Measurements from ENCODE around the gene COL4A6.

The COL4A6 gene

DNA sequence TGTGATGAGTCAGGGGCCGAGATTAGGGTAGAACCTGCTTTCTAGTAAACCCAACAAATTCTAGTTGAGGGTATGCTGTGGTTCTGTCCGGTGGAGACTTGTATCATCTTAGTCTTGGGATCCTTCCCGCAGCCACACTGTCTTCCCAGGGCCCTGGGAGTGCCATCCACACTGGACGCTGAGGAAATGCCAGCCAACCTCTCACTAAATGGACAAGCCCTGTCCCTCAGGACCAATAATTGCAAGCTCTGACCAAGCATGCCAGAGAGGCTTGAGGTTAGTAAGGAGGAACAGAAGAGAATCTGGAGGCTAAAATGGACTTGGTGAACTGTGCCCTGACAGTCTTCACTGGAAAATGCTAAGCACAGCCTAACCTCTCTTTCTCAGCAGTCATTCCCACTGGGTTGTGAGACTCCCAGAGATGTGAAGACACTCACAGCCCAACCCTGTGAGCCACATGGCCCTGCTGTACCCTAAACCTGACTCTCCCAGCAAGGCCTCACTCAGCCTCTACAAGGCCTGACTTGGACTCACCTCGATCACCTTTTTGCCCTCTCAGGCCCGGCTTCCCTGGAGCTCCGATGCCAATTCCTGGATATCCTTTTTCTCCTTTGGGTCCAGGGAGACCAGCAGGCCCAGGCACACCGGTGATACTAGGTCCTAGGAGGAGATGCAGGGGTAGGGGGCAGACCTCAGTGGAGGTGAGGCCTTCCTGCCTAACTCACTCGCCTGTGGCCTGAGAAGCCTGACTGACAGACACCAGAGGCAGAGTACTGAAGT is 269.1 kb downstream of the COL4A6 start:
- Histone ChIP-seq H3K9me3 (ENCODE audit: insufficient read depth, low read depth, low read length) (no peaks in the 10 kb centered on the region), H3K9me2 (replicated peaks; ENCODE audit: low read depth, low read length) (no peaks in the 10 kb centered on the region), H3K4me1 (ENCODE audit: insufficient read depth, low read length, poor library complexity, severe bottlenecking) (no peaks in the 10 kb centered on the region), H3K4me2 (ENCODE audit: low read depth, low read length, poor library complexity, severe bottlenecking) (no peak overlapping the region), H3K27me3 (ENCODE audit: insufficient read depth, low read length, poor library complexity, severe bottlenecking) (no peaks in the 10 kb centered on the region), H2AFZ (ENCODE audit: low read length) (no peak overlapping the region), H3K79me2 (ENCODE audit: insufficient read depth, low read length) (no peaks in the 10 kb centered on the region), H3K4me3 (ENCODE audit: low read length, poor library complexity, severe bottlenecking) (no peak overlapping the region), H3F3A (ENCODE audit: low read depth) (no peaks in the 10 kb centered on the region), H4K20me1 (ENCODE audit: insufficient read depth, low read length, poor library complexity, severe bottlenecking) (no peaks in the 10 kb centered on the region), H3K9ac (ENCODE audit: low read depth, low read length, poor library complexity, severe bottlenecking) (no peak overlapping the region), H3K36me3 (ENCODE audit: insufficient read depth, low read length) (no peaks in the 10 kb centered on the region)
- TF ChIP-seq EZH2phosphoT487 (IDR thresholded peaks at IDR 0.05; ENCODE audit: borderline replicate concordance): no peak
- TF ChIP-seq, protein P1, sequence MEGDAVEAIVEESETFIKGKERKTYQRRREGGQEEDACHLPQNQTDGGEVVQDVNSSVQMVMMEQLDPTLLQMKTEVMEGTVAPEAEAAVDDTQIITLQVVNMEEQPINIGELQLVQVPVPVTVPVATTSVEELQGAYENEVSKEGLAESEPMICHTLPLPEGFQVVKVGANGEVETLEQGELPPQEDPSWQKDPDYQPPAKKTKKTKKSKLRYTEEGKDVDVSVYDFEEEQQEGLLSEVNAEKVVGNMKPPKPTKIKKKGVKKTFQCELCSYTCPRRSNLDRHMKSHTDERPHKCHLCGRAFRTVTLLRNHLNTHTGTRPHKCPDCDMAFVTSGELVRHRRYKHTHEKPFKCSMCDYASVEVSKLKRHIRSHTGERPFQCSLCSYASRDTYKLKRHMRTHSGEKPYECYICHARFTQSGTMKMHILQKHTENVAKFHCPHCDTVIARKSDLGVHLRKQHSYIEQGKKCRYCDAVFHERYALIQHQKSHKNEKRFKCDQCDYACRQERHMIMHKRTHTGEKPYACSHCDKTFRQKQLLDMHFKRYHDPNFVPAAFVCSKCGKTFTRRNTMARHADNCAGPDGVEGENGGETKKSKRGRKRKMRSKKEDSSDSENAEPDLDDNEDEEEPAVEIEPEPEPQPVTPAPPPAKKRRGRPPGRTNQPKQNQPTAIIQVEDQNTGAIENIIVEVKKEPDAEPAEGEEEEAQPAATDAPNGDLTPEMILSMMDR (conservative IDR thresholded peaks at IDR 0.05; ENCODE audit: low read length): no peak

DNA sequence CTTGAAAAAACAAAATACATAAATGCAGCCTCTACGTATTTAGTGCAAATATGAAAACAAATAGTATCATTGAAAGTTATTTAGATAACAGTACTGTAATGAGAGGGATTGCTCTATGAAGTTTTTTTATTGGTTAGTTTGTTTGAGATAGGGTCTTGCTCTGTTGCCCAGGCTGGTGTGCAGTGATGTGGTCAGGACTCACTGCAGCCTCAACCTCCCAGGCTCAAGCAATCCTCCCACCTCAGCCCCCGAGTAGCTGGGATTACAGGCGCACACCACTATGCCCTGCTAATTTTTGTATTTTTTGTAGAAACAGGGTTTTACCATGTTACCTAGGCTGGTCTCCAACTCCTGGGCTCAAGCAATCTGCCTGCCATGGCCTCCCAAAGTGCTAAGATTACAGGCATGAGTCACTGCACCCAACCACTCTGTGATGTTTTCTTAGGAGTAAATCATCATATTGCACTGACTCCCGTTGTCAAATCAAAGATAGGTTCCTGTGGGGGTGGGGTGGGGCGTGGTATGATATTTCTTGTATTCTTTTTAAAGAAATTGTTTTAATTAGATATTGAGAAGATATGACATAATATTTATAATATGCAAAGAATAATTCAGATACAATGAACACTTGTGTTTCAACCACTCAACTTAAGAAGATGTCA is 270.9 kb downstream of the COL4A6 start:
- Histone ChIP-seq H3K4me2 (ENCODE audit: low read depth, low read length, poor library complexity, severe bottlenecking) (no peak overlapping the region), H3K9ac (ENCODE audit: low read depth, low read length, poor library complexity, severe bottlenecking) (no peak overlapping the region), H3K4me1 (ENCODE audit: insufficient read depth, low read length, poor library complexity, severe bottlenecking) (no peaks in the 10 kb centered on the region), H3K9me3 (ENCODE audit: insufficient read depth, low read depth, low read length) (no peaks in the 10 kb centered on the region), H3K4me3 (ENCODE audit: low read length, poor library complexity, severe bottlenecking) (no peak overlapping the region), H2AFZ (ENCODE audit: low read length) (no peak overlapping the region), H3K36me3 (ENCODE audit: insufficient read depth, low read length) (no peaks in the 10 kb centered on the region), H3K79me2 (ENCODE audit: insufficient read depth, low read length) (no peaks in the 10 kb centered on the region), H4K20me1 (ENCODE audit: insufficient read depth, low read length, poor library complexity, severe bottlenecking) (no peaks in the 10 kb centered on the region), H3K27me3 (ENCODE audit: insufficient read depth, low read length, poor library complexity, severe bottlenecking) (no peaks in the 10 kb centered on the region), H3F3A (ENCODE audit: low read depth) (no peaks in the 10 kb centered on the region), H3K9me2 (replicated peaks; ENCODE audit: low read depth, low read length) (no peaks in the 10 kb centered on the region)
- TF ChIP-seq EZH2phosphoT487 (IDR thresholded peaks at IDR 0.05; ENCODE audit: borderline replicate concordance): no peak
- TF ChIP-seq, protein P1 (conservative IDR thresholded peaks at IDR 0.05; ENCODE audit: low read length): no peak

DNA sequence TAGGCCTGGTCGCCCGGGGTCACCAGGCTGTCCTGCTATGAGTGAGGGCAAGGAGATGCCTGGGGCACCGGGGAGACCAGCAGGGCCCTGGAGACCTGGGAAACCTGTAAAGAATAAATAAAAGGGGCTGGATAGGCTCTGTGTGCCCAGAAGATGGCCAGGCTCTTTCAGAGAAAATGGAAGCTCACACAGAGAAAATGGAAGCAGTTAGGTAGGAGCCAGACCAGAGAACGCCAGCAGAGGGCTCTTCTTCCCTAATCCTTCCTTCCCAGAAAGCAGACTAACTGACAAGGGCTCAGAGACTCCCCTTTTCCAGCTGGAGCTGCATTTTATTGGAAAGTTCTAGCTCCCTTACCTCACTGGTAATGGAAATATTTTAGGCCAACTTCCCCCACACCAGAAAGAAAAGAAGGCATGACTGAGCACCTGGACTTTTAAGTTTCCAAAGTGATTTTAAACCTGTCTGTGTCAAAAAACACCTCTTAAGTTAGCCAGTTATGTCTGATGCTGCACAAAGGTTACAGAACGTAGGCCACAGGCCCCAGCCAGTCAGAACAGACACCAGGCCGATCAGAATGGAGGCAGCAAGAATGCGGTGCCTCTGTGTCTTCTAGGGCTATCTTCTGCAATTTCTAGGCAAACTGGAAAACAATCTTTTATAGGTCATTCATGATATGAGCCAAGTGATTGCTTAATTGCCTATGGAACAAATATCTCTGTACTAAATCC is 272.7 kb downstream of the COL4A6 start:
- no peak overlapping the region for H3K4me2 ChIP-seq (ENCODE audit: low read depth, low read length, poor library complexity, severe bottlenecking)
- H3F3A ChIP-seq (ENCODE audit: low read depth): no peaks in the 10 kb centered on the region
- no peak overlapping the region for H3K9ac ChIP-seq (ENCODE audit: low read depth, low read length, poor library complexity, severe bottlenecking)
- no peaks in the 10 kb centered on the region for H3K9me3 ChIP-seq (ENCODE audit: insufficient read depth, low read depth, low read length)
- no peaks in the 10 kb centered on the region for H3K79me2 ChIP-seq (ENCODE audit: insufficient read depth, low read length)
- H3K4me1 ChIP-seq (ENCODE audit: insufficient read depth, low read length, poor library complexity, severe bottlenecking): no peaks in the 10 kb centered on the region
- H2AFZ ChIP-seq (ENCODE audit: low read length): peak overlapping the region; percentile 49; the same call in 1 of the 2 replicates
- TF ChIP-seq EZH2phosphoT487 (IDR thresholded peaks at IDR 0.05; ENCODE audit: borderline replicate concordance): no peak
- TF ChIP-seq, protein P1 (conservative IDR thresholded peaks at IDR 0.05; ENCODE audit: low read length): peak; percentile 24; the same call in 1 of the 2 replicates
- no peaks in the 10 kb centered on the region for H3K27me3 ChIP-seq (ENCODE audit: insufficient read depth, low read length, poor library complexity, severe bottlenecking)
- no peaks in the 10 kb centered on the region for H3K9me2 ChIP-seq (replicated peaks; ENCODE audit: low read depth, low read length)
- H4K20me1 ChIP-seq (ENCODE audit: insufficient read depth, low read length, poor library complexity, severe bottlenecking): no peaks in the 10 kb centered on the region
- H3K4me3 ChIP-seq (ENCODE audit: low read length, poor library complexity, severe bottlenecking): no peak overlapping the region
- H3K36me3 ChIP-seq (ENCODE audit: insufficient read depth, low read length): no peaks in the 10 kb centered on the region

Measured in Loucy (cell line).